ENCODE results near the gene EML2.

GRCh38 chr19:45636902-45637301 is 2.3 kb downstream of the EML2 start:
- no peak for TF ChIP-seq CTCF (IDR thresholded peaks at IDR 0.05; ENCODE audit: low read depth, low read length, poor library complexity, severe bottlenecking)
- TF ChIP-seq EZH2phosphoT487 (IDR thresholded peaks at IDR 0.05; ENCODE audit: borderline replicate concordance, low read length), result no peak
